Measurements from ENCODE around the gene CGNL1.

CGNL1 gene

DNA sequence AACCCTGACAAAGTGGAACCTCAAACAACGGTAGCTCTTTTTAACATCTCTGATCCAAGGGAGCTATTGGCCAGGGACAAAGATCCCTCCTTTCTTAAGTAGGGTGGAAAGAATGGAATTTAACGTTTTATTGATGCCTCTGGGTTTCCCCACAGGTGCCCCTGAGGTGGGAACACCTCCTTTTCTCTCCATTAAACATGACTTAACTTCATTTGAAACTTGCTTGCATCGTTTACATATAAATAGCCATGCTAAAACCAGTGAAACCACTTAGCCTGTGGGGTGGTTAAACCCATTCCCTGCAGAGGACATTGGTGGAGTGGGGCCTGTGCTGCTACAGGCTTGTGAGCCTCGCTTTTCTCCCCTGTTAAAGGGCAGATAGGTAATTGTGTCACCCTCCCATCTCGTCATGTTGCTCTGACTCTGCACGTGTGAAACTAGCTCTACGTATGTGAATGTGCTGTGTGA, 9.7 kb downstream of the CGNL1 start:
- DNase-seq (ENCODE audit: low read depth), result no peak

DNA sequence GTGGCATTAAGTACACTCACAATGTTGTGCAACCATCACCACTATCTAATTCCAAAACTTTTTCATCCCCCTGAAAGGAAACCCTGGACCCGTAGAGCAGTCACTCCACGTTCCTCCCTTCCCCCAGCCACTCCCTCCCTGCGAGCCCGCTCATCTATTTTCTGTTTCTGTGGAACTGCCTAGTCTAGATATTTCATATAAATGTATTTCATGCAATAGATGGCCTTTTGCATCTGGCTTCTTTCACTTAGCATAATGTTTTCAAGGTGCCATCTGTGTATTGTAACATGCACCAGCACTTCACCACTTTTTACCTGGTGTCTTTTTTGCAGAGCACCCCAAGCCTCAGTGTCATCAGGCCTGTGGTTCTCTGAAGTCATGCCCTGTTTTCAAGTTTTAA, 10.7 kb downstream of the CGNL1 start:
- no peak for DNase-seq (ENCODE audit: low read depth)

- DNase-seq (ENCODE audit: low read depth), result no peak
Observed at GRCh38 chr15:57387564-57388076, 11.3 kb downstream of the CGNL1 start.

DNA sequence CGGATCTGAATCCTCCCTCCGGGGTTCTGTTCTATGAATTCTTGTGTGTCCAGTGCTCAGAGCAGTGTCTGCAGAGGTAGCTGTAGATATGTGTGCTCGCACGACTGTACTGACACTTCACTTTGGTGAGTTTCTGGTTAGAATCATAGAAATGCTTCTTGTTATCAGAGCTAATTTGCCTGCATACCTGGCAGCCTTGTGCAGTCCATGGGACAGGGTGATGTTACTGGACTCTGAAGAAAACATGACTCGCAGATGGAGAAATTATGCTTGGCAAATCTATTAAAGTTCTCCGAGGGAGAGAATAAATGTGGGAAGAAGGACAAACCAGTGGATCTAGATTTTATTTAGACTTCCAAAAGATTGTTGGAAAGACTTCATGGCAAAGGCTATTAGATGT, 12.2 kb downstream of the CGNL1 start:
- DNase-seq (ENCODE audit: low read depth), result no peak

GRCh38 chr15:57389991-57390390, 13.7 kb downstream of the CGNL1 start:
- no peak for DNase-seq (ENCODE audit: low read depth)

- DNase-seq (ENCODE audit: low read depth), result no peak
Observed at GRCh38 chr15:57390583-57390982, 14.3 kb downstream of the CGNL1 start.

- no peak for DNase-seq (ENCODE audit: low read depth)
Observed at GRCh38 chr15:57391537-57391936, 15.2 kb downstream of the CGNL1 start.

DNA sequence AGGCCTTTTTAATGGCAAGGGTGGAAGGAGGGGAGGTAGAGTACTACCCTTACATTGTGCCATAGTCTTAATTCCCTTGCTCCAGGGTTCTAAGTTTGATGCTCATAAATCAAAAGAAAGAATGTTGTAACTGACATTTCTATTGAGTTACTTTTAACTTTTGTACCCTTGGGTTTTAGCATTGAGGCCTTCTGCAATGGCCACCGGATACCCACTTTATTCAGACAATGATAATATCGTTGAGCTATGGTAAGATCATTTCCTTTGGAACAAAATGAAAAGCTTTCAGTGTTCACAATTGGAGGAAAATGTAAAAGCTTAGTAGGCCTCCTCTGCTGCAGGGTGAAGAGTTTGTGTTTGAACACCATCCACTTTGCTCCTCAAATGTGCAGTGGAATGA, 16.8 kb downstream of the CGNL1 start:
- no peak for DNase-seq (ENCODE audit: low read depth)

- DNase-seq (ENCODE audit: low read depth), result no peak
Observed at GRCh38 chr15:57395292-57395691, 19.0 kb downstream of the CGNL1 start.

GRCh38 chr15:57398336-57398735, 22.0 kb downstream of the CGNL1 start:
- no peak for DNase-seq (ENCODE audit: low read depth)

GRCh38 chr15:57401546-57401945, 25.2 kb downstream of the CGNL1 start:
- no peak for DNase-seq (ENCODE audit: low read depth)

DNA sequence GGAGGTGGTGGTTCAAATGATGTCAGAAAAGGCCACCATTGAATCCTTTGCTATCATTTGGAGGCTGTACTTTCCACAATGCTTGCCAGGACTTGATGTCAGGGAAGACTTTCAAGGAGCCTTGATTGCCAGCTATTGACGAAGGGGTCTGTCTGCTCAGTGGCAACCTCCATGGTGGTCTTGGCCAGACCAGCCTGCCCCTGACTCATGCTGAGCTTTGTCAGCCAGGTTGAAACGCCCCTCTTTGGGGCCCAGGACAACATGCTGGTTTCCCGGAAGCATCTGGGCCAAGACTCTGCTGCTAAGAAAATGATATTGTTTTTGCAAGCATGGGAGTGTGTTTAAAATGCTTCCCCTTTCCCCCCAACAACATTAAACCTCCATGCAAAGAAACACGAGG, 26.7 kb downstream of the CGNL1 start:
- DNase-seq (ENCODE audit: low read depth), result no peak

- no peak for DNase-seq (ENCODE audit: low read depth)
Observed at GRCh38 chr15:57403566-57404325, 27.4 kb downstream of the CGNL1 start.

DNA sequence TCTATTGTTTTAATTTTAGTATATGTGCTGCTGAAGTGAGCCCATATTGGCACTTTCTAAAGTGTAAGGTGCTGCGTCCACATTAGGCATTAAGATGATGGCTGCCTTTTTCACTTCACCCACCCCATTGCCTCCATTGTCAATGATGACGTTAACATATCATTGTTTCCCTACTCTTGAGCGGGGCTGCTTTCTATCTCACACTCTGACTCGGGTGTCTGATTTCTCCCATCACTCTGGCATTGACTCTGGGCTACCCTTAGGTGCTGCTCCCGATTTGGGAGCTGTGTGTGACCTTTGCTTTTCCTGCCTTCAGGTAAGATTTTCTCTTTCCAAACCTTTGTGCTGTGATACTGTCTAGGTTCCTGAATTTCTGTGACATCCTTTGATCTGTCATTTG, 28.8 kb downstream of the CGNL1 start:
- DNase-seq (ENCODE audit: low read depth), result no peak

GRCh38 chr15:57406062-57406772, 29.9 kb downstream of the CGNL1 start:
- DNase-seq (ENCODE audit: low read depth), result no peak

- DNase-seq (ENCODE audit: low read depth), result no peak
Observed at GRCh38 chr15:57410373-57410772, 34.1 kb downstream of the CGNL1 start.

DNA sequence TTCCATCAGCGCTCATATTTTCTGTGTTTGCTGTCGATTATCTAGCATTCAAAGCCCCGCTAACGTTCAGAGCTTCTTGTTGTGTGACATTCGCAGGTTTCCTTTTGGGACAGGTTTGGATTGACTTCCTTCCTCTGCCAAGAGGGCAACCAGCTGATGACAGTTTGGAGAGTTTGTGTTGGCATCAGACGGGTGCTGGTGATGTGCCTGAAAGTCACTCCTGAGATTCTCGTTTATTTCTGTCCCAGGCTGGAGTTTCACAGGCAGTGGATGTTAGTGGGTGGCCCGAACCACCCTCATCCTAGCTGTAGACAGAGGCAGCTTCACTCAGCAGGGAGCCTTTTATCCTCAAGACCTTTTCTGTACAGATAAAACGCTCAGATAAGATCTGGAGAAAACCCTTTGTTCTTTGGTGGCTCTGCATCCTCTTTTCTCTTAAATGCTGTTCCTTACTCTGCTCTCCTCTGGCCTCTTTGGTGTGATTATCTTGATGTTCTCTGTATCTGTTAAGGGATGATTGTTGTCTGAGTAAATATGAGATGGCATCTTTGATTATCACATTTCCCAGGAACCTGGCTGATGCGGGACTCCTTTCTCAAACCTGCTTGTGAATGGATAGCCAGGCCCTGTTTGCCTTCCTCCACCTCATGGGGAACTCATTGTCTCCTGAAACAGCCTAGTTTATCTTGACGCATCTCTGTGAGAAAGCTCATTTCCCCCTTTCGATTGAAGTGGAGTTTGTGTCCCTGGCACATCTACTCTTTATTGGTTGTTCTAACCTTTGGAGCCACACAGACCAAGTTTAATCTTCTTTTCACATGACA, 35.9 kb downstream of the CGNL1 start:
- no peak for DNase-seq (ENCODE audit: low read depth)

DNA sequence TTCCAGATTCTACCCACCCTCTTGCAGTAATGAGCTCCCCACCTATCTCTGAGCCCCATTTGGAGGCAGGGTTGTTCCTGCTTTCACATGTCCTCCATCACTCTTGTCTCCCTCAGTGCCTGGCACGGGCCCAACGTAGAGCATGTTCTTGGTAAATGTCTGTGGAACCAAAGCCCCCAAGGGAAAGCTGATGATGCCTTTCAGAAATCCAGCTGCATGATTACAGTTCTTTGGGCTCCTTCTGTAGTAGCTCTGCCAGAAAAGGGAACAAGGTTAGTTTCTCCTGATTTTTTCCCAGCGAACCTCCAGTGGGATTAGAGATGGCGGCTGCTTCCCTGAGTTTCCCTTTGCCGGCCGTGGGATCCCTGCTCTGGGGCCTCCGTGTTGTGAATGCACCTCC, 39.3 kb downstream of the CGNL1 start:
- DNase-seq (ENCODE audit: low read depth), result no peak

GRCh38 chr15:57418635-57419034, 42.3 kb downstream of the CGNL1 start:
- no peak for DNase-seq (ENCODE audit: low read depth)

DNA sequence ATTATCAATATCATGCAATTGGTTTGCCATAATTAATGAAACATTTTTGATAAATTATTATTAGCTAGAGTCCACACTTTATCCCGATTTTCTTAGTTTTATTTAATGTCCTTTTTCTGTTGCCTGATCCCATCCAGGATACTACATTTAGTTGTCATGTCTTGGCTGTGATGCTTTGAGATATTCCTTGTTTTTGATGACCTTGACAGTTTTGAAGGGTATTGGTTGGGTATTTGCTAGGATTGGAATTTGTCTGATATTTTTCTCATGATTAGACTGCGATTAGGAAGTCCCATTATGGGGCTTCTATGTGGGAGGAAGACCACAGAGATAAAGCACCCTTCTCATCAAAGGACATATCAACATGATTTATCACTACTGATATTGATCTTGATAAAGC, 43.0 kb downstream of the CGNL1 start:
- DNase-seq (ENCODE audit: low read depth), result no peak

GRCh38 chr15:57421110-57421509, 44.8 kb downstream of the CGNL1 start:
- no peak for DNase-seq (ENCODE audit: low read depth)

GRCh38 chr15:57421551-57421950, 45.2 kb downstream of the CGNL1 start:
- DNase-seq (ENCODE audit: low read depth), result no peak

Measured in stimulated activated CD8-positive, alpha-beta memory T cell treated with anti-CD3 and anti-CD28 coated beads, Interleukin-15, amount 100 ng/mL, for 24 hours (primary cell).